Activated CD8-positive, alpha-beta memory T cell treated with anti-CD3 and anti-CD28 coated beads, Interleukin-2, amount 50 U/mL, for 1 hour (primary cell): ENCODE measurements around the gene SPECC1L.
"Not testable (repeated sequence)": the region's sequence is repeated elsewhere in the genome, so short reads cannot be mapped to it uniquely, and the experiment has no call there.

Source experiments
- DNase-seq: peaks from one replicate; pipeline ENCODE4 v3.0.0-alpha.2; 2020; ENCODE audit errors: extremely low read depth

Gene SPECC1L

DNA sequence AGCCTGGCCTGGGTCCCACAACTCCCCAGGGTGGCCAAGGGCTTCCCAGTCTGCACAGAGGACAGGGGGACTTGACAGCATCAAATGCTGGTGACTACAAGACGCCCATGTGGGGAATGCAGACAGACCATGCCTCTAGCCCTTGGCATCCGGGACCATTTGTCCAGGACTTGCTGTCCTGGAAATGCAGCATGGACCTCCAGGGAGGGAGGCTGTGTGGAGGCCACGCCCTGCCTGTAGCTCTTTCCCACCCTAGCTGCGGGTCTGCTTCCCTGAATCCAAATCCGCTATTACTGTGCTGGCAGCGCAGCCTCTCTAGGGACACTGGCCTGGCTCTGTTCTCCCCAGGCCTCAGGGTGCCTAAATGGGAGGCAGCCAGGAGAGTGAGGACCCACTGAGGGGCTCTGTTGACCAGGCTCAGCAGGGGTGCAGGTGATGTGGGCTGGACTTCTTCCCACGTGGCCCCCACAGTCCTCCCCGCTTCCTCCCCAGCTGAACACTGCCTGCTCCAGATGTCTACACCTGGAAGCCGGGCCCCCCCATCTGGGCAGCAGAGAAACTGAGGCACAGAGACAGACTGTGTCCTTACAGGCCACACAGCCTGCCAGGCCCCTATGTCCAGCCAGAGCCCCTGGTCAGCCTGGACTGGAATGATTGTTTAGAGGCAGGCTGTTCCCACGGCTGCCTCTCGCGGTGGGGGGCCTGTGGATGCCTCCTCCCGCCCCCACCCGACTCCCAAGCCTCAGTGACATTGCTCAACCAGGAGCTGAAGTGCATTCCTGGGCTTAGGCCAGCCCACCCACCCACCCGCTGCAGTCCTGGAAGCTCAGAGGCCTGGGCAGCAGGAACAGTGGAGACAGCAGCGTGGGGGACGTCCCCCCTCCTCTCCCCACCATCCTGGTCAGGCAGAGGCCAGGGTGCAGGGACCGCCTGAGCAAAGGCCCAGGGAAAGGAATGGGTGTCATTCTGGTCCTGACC lies 24.8 kb upstream of the SPECC1L start:
- not testable (repeated sequence) for DNase-seq

GRCh38 chr22:24247011-24247507 lies 23.6 kb upstream of the SPECC1L start:
- no peak for DNase-seq

- no peak for DNase-seq
These were observed 22.9 kb upstream of the SPECC1L start for GRCh38 chr22:24247564-24248344.

DNA sequence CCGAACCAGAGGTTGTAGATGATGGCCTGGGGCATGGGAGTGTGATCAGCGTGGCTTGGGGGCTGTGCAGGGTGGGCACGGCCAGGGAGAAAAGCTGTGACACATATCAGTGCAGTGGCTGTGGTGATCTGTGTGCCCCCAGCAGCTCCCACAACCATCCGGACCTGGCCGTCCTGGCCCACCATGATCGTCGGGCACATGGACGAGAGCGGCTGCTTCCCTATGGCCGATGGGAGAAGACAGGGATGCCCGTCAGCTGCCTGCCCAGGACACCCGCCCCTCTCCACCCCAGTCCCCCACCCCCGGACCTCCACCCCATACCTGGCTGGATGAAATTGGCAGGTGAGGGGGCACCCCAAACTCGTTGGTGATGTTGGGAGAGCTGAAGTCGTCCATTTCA lies 22.0 kb upstream of the SPECC1L start:
- not testable (repeated sequence) for DNase-seq

DNA sequence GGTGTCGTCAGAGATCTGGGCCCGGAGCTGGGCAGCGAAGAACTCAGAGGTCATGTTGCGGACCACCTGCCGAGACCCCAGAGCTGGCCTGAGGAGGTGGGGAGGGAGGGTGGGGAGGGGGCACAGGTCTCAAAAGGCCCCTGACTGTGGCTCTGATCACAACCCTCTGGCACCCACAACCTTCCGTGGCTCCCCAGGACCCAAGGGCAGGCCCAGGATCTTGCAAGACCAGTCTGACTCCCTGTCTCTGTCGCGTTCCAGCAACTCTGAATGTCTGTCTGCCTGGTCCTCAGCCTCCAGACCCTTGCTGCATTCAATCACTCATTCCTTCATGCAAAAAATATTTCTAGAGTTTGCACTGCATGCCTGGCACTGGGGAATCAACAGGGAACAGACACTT lies 21.2 kb upstream of the SPECC1L start:
- not testable (repeated sequence) for DNase-seq

GRCh38 chr22:24251286-24251685 lies 19.3 kb upstream of the SPECC1L start:
- not testable (repeated sequence) for DNase-seq

- DNase-seq: not testable (repeated sequence)
These were observed 17.5 kb upstream of the SPECC1L start for GRCh38 chr22:24253126-24253525.

DNA sequence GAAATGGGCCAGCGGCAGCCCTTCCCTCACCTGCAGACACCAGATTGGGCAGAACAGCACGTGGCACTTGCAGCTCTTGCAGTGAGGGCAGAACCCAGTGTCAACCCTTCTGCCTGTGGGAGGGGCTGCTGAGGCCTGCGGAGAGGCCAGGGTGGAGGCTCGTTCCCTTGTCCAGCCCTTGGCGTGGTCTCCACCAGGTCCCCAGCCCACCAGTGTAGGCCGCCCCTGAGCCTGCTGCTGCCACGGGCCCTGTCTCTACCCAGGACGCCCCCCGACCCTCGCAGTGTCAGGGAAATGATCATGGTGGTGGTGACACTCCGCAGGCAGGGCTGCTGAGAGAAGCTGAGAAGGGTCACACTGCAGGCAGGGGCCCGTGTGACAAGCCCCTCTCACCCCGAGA lies 14.5 kb upstream of the SPECC1L start:
- not testable (repeated sequence) for DNase-seq

- DNase-seq: not testable (repeated sequence)
These were observed 13.9 kb upstream of the SPECC1L start for GRCh38 chr22:24256736-24257135.

DNA sequence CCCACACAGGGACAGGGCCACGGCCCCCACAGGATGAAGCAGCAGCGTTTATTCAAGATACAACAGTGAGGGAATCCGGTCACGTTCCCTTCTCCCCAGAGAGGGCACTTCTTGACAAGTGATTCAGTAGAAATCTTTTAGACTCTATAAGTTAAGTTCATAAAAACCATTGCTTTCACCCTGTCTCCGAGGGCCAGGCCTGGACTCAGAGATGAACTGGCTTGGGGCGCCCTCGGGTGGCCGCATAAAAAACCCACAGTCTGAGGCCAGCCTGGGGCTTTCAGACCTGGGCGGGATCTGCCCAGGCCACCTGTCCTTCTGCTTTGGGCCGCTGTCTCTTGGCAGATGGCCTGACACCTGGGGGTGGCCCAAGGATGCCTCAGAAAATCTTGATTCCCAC lies 11.2 kb upstream of the SPECC1L start:
- not testable (repeated sequence) for DNase-seq

- DNase-seq: not testable (repeated sequence)
These were observed 8.4 kb upstream of the SPECC1L start for GRCh38 chr22:24262185-24262749.

GRCh38 chr22:24263479-24263878 lies 7.2 kb upstream of the SPECC1L start:
- DNase-seq: not testable (repeated sequence)

- not testable (repeated sequence) for DNase-seq
These were observed 6.2 kb upstream of the SPECC1L start for GRCh38 chr22:24264329-24264896.

- DNase-seq: no peak
These were observed 4.9 kb upstream of the SPECC1L start for GRCh38 chr22:24265734-24266133.

GRCh38 chr22:24266495-24266894 lies 4.1 kb upstream of the SPECC1L start:
- not testable (repeated sequence) for DNase-seq

- no peak for DNase-seq
These were observed 789 bp downstream of the SPECC1L start for GRCh38 chr22:24271386-24271854.

DNA sequence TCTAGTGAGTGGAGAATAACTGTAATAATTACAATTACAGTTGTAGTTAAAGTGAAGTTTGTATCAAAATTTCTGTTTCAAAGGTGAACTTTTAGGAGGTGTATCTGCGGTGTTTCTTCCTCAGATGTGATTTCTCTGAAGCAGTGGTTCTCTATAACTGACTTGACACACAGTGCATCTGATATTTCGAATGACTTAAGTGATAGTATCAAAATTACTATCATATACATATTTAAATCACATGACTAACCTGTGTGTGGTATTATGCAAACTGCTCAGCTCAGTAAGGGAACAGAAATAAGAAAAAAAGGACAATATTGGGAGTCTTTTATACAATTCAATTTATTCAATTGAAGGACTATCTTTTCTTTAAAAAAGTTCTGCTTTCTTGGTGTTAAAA lies 2.4 kb downstream of the SPECC1L start:
- not testable (repeated sequence) for DNase-seq

GRCh38 chr22:24273906-24274305 lies 3.3 kb downstream of the SPECC1L start:
- not testable (repeated sequence) for DNase-seq

GRCh38 chr22:24274696-24275405 lies 4.2 kb downstream of the SPECC1L start:
- DNase-seq: not testable (repeated sequence)

- DNase-seq: not testable (repeated sequence)
These were observed 9.7 kb downstream of the SPECC1L start for GRCh38 chr22:24280363-24280762.

DNA sequence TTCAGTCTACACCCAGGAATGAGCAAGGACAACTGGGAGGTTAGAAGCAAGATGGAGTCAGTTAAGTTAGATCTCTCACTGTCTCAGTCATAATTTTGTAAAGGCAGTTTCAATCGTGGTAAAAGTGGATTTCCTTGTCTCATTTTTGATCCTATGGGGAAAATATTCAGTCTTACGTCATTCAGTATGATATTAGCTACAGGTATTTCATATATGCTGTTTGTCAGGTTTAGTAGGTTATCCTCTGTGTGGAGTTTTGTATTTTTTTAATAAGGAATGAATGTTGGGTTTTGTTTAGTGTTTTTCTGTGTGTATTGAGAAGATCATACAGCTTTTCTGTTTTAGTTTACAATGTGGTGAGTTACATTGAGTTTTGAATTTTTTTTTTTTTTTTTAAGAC lies 11.8 kb downstream of the SPECC1L start:
- DNase-seq: no peak
